Panc1 (cell line): ENCODE data around the gene GNPNAT1. TPM values are rescaled to one million over a fixed set of nuclear protein-coding genes. Genes with fewer than 3 reads are reported as not detected.

Experiments
- ATAC-seq: fragments of 200-7000 bp; cut with Tn5 transposase; 2 replicates; pipeline ENCODE4 v1.9.1; 2020; ENCODE audit warnings: mild to moderate bottlenecking, moderate library complexity
- Bru-seq: library from RNA; stranded (reverse); fragments of 400-500 nt; gene quantifications from one replicate; lab custom pipeline; 2021; lab: Mats Ljungman, UMichigan
- BruChase-seq, 2 experiments: library from RNA; stranded (reverse); fragments of 400-500 nt; gene quantifications; one replicate each; lab custom pipeline; 2021; lab: Mats Ljungman, UMichigan
- BruUV-seq: library from RNA; stranded (reverse); fragments of 400-500 nt; replicated peaks from 2 replicates; lab custom pipeline; 2021; lab: Mats Ljungman, UMichigan
- CTCF ChIA-PET: fragments of 300-600 bp; sonication (Branson Sonifier 250); formaldehyde crosslinking; loops from one replicate; lab custom pipeline; 2022; ENCODE audit warnings: antibody characterized with exemption; lab: Charles Lee
- POLR2A ChIA-PET: fragments of 300-600 bp; sonication (Branson Sonifier 250); formaldehyde crosslinking; loops from one replicate; lab custom pipeline; 2022; ENCODE audit warnings: antibody characterized with exemption; lab: Charles Lee
- DNase-seq: peaks from one replicate; pipeline ENCODE4 v3.0.0-alpha.2; 2010; ENCODE audit warnings: low read depth, low spot score
- H3K27ac ChIP-seq: 2 replicates; pipeline ENCODE4 v1.5.1; 2011; ENCODE audit warnings: mild to moderate bottlenecking, low read length, inconsistent platforms
- H3K27me3 ChIP-seq: fragments of 200-500 bp; sonication (Bioruptor generic); 2 replicates; pipeline ENCODE4 v1.6.0; 2014; ENCODE audit warnings: low read length, inconsistent platforms; ENCODE audit not compliant: control insufficient read depth, insufficient read depth
- H3K36me3 ChIP-seq: fragments of 200-500 bp; sonication (Bioruptor generic); 2 replicates; pipeline ENCODE4 v1.5.1; 2014; ENCODE audit warnings: inconsistent platforms, mild to moderate bottlenecking, low read length, moderate library complexity; ENCODE audit not compliant: control insufficient read depth, insufficient read depth
- H3K4me1 ChIP-seq: 2 replicates; pipeline ENCODE4 v1.5.1; 2011; ENCODE audit warnings: inconsistent platforms, mild to moderate bottlenecking, low read length, moderate library complexity; ENCODE audit not compliant: control insufficient read depth, insufficient read depth
- H3K4me3 ChIP-seq, 2 experiments: 2 replicates each; pipeline ENCODE4 v1.5.1; 2011 to 2012; ENCODE audit warnings: low read depth in 2 of 2, low read length in 2 of 2, mild to moderate bottlenecking in 2 of 2, inconsistent platforms in 1 of 2, moderate library complexity in 1 of 2
- H3K9me3 ChIP-seq: fragments of 200-500 bp; sonication (Bioruptor generic); 2 replicates; pipeline ENCODE4 v1.5.1; 2014; ENCODE audit warnings: low read depth, mild to moderate bottlenecking, inconsistent platforms, low read length, moderate library complexity; ENCODE audit not compliant: control insufficient read depth, insufficient read depth
- CTCF ChIP-seq: fragments of 450-650 bp; IDR thresholded peaks from 2 replicates; pipeline ENCODE4 v1.5.1; 2017; ENCODE audit warnings: mild to moderate bottlenecking
- POLR2AphosphoS5 ChIP-seq: IDR thresholded peaks from 2 replicates; pipeline ENCODE4 v1.6.1; 2012; ENCODE audit warnings: mild to moderate bottlenecking, low read depth, low read length, moderate library complexity
- REST ChIP-seq, 2 experiments: IDR thresholded peaks; 2 replicates each; pipeline ENCODE4 v1.6.1; 2011 to 2012; ENCODE audit warnings: low read depth in 2 of 2, control low read depth in 1 of 2, low read length in 1 of 2, mild to moderate bottlenecking in 1 of 2, moderate library complexity in 1 of 2; ENCODE audit not compliant: insufficient read depth in 1 of 2
- SIN3A ChIP-seq: IDR thresholded peaks from 2 replicates; pipeline ENCODE4 v1.6.1; 2012; ENCODE audit warnings: low read depth, mild to moderate bottlenecking, low read length, moderate library complexity, borderline replicate concordance; ENCODE audit not compliant: insufficient read depth
- TCF7L2 ChIP-seq: IDR thresholded peaks from 2 replicates; pipeline ENCODE4 v1.6.1; 2011; ENCODE audit warnings: mild to moderate bottlenecking, low read depth, low read length, inconsistent platforms
- in situ Hi-C: cut with HindIII; loops from 2 replicates; pipeline ENCODE4 v1.10.0; 2016; ENCODE audit warnings: low sequenced_read_pairs, low pct_unique_long_range_greater_than_20kb
- intact Hi-C: fragments of 100-400 bp; cut with micrococcal nuclease; formaldehyde crosslinking; loops from one replicate; pipeline ENCODE4 v1.10.0; 2022; ENCODE audit not compliant: unreplicated experiment
- long read RNA-seq: library from polyadenylated mRNA; unstranded; transcript quantifications from one replicate; pipeline ENCODE4 v2.0.0, GENCODE V29; 2021; ENCODE audit not compliant: unreplicated experiment
- polyA plus RNA-seq: library from polyadenylated mRNA; unstranded; fragments of >200 nt; gene quantifications from one replicate; pipeline ENCODE4 v1.2.1, GENCODE V29; 2012; ENCODE audit warnings: missing spikeins; ENCODE audit not compliant: insufficient read length
- total RNA-seq: library from RNA; stranded (reverse); gene quantifications from one replicate; pipeline ENCODE4 v1.2.1, GENCODE V29; 2021; ENCODE audit not compliant: unreplicated experiment

The GNPNAT1 gene
- total RNA-seq: 22.2 TPM
- polyA plus RNA-seq: 12.6 TPM
- Bru-seq, nascent RNA: percentile 79 among the genes with signal in this experiment
- BruChase-seq, experiment 1, labeled RNA remaining after a 2-hour chase: percentile 91 among the genes with signal in this experiment
- BruChase-seq, experiment 2, labeled RNA remaining after a 6-hour chase: percentile 94 among the genes with signal in this experiment
- long read RNA-seq, transcript GNPNAT1-201 (6 exons, 3,860 nt): major isoform, 26 of 54 reads
- long read RNA-seq, partial matches to known transcripts: 2 of 54 reads
- long read RNA-seq, other reads (novel, unspliced or antisense): 24 of 54 reads

- no peaks in the 10 kb centered on the region for H3K9me3 ChIP-seq
- H3K36me3 ChIP-seq: peaks cover 6% of the 10 kb centered on the region; the same call in 1 of the 2 replicates
- DNase-seq (peak; percentile 54), ATAC-seq (peak; percentile 98)
- H3K4me1 ChIP-seq: peaks cover 5% of the 10 kb centered on the region
- ChIA-PET CTCF (no interaction called here), POLR2A (no interaction called here)
- in situ Hi-C loops (no loop called here), intact Hi-C loops (no loop called here)
- peak within 1 kb of the TSS; percentile 91 for H3K27ac ChIP-seq
- TF ChIP-seq REST (IDR thresholded peaks at IDR 0.05; ENCODE audit: insufficient read depth in 1 of 2, low read depth in 2 of 2, low read length in 1 of 2) (no peak), TCF7L2 (peak; percentile 54; the same call in 1 of the 2 replicates), POLR2AphosphoS5 (peak; percentile 71), CTCF (no peak), SIN3A (peak; percentile 49; the same call in 1 of the 2 replicates)
- BruUV-seq: no TSS peak
- peak within 1 kb of the TSS; percentile 70 to 83 for H3K4me3 ChIP-seq
- H3K27me3 ChIP-seq: no peaks in the 10 kb centered on the region
These were observed at the start of gene GNPNAT1 for GRCh38 chr14:52791223-52792096. Gene GNPNAT1, minus strand, starts transcription at chr14:52791607. Its CDS starts 6,957 bp downstream, at chr14:52784650.

GRCh38 chr14:52840877-52841276 lies 49.5 kb upstream of the GNPNAT1 start:
- POLR2A ChIA-PET: no interaction called here
- TF ChIP-seq REST (IDR thresholded peaks at IDR 0.05; ENCODE audit: insufficient read depth in 1 of 2, low read depth in 2 of 2, low read length in 1 of 2): no peak
- no peak for TF ChIP-seq CTCF
- TF ChIP-seq TCF7L2: no peak
- no peak for TF ChIP-seq SIN3A
- TF ChIP-seq POLR2AphosphoS5: no peak

More at GRCh38 chr14:52840877-52841276, 49.5 kb upstream of the GNPNAT1 start:
- CTCF ChIA-PET: no interaction called here
- no peaks in the 10 kb centered on the region for H3K9me3 ChIP-seq
- DNase-seq (no peak), ATAC-seq (0 out of 2 replicates have a peak, but pooled peaks have one; percentile 51)
- H3K36me3 ChIP-seq: no peaks in the 10 kb centered on the region
- no peaks in the 10 kb centered on the region for H3K4me1 ChIP-seq
- H3K4me3 ChIP-seq: no peak overlapping the region
- no TSS peak for BruUV-seq
- no peak overlapping the region for H3K27ac ChIP-seq
- no peaks in the 10 kb centered on the region for H3K27me3 ChIP-seq
- in situ Hi-C loops (no loop called here), intact Hi-C loops (no loop called here)
